ENCODE results near the gene ATP11A. TPM values are rescaled to one million over a fixed set of nuclear protein-coding genes. Genes with fewer than 3 reads are reported as not detected.

Gene ATP11A
- total and polyA plus RNA-seq, 7 donors: 0.69 to 22.9 (median 9.6) TPM

DNA sequence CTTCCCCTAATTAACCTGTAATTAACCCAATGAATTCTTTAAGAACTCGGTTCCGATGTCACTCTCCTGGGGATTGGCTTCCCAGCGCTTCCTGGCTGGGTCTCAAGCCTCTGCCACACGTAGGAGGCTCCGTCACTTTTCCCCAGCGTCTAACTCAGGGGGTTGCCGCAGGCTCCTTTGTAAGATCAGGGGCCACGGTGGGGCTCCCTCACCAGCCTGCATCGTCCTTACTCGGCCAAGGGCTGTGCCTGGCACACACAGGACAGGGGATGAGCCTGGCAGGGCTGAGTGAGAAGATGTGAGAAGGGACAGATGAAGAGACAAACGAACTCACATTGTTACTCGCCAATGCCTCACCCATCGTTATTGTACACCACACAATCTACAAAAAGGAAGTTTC, 20.9 kb upstream of the ATP11A start:
- TF ChIP-seq, protein P1, sequence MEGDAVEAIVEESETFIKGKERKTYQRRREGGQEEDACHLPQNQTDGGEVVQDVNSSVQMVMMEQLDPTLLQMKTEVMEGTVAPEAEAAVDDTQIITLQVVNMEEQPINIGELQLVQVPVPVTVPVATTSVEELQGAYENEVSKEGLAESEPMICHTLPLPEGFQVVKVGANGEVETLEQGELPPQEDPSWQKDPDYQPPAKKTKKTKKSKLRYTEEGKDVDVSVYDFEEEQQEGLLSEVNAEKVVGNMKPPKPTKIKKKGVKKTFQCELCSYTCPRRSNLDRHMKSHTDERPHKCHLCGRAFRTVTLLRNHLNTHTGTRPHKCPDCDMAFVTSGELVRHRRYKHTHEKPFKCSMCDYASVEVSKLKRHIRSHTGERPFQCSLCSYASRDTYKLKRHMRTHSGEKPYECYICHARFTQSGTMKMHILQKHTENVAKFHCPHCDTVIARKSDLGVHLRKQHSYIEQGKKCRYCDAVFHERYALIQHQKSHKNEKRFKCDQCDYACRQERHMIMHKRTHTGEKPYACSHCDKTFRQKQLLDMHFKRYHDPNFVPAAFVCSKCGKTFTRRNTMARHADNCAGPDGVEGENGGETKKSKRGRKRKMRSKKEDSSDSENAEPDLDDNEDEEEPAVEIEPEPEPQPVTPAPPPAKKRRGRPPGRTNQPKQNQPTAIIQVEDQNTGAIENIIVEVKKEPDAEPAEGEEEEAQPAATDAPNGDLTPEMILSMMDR (IDR thresholded peaks at IDR 0.05): no peak
- no peak for TF ChIP-seq POLR2A (IDR thresholded peaks at IDR 0.05)
- no peak for TF ChIP-seq POLR2AphosphoS5 (IDR thresholded peaks at IDR 0.05)
- TF ChIP-seq EP300 (IDR thresholded peaks at IDR 0.05): no peak
- no peak overlapping the region for H3K4me3 ChIP-seq
- H3K36me3 ChIP-seq: no peaks in the 10 kb centered on the region
- intact Hi-C loops (cut with DNase I): no loop called here
- no peaks in the 10 kb centered on the region for H3K9me3 ChIP-seq
- H3K27ac ChIP-seq: no peak overlapping the region
- peak; percentile 49 for DNase-seq
- no peaks in the 10 kb centered on the region for H3K27me3 ChIP-seq
- 86 to 89% methylated on average over 13 of the region's 13 CpGs for WGBS, 2 donors
- H3K4me1 ChIP-seq: no peaks in the 10 kb centered on the region

DNA sequence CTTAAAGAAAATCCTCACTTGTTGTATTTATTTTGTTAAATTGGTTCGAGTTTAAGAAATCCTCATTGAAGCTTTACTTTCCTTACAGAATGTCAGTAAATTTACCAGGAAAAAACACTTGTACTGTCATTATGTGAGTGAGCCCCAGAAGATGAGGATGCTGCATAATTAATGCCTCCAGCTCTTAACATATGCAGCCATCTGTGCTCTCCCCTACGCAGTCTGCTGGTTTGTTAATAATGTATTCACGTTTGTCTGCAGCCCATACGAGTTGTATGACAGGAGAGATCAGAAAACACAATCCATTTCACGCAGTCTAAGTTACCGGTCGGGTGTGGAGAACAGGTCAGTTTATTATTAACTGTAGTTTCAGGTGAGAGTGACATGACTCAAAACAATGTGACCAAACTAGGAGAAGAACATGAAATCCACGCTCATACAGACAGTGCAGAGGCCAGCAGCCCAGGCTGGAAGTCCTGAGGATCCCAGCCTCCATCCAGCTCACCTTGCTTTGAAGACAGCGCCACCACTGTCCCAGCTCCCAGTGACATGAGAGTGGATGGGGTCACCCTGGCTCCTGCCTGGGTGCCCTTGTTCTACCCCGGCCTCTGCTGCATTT, 19.8 kb upstream of the ATP11A start:
- peak; percentile 48 for DNase-seq
- 33 to 73% methylated on average over 10 of the region's 10 CpGs for WGBS, 2 donors
- Histone ChIP-seq H3K36me3 (no peaks in the 10 kb centered on the region), H3K27ac (no peak overlapping the region), H3K27me3 (no peaks in the 10 kb centered on the region), H3K9me3 (no peaks in the 10 kb centered on the region), H3K4me3 (no peak overlapping the region), H3K4me1 (peaks cover 0 to 4% (median 3%) of the 10 kb centered on the region in 4 donors)
- intact Hi-C loops (cut with DNase I): no loop called here
- no peak for TF ChIP-seq POLR2A (IDR thresholded peaks at IDR 0.05)
- TF ChIP-seq EP300 (IDR thresholded peaks at IDR 0.05): no peak
- TF ChIP-seq, protein P1 (IDR thresholded peaks at IDR 0.05): no peak
- no peak for TF ChIP-seq POLR2AphosphoS5 (IDR thresholded peaks at IDR 0.05)

DNA sequence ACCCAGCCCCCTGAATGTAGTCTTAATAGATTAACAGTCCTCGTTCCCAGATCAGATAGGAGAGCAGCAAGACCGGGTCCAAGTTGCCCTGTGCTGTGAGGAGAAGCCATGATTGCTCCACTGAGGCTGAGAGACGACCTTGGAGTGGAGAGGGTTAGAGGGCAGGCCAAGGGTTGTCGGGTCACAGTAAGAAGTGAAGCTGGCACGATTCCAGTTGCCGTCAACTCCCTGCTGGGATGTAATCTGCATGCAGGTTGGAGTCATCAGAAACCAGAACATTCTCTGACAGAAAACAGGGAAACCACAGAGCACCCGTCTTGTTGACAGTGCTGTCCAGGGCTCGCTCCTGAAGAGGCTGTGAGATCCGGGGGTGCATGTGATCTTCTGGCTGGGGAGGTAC, 19.0 kb upstream of the ATP11A start:
- no peaks in the 10 kb centered on the region for H3K9me3 ChIP-seq
- H3K27me3 ChIP-seq: no peaks in the 10 kb centered on the region
- 49 to 74% methylated on average over 9 of the region's 9 CpGs for WGBS, 2 donors
- TF ChIP-seq EP300 (IDR thresholded peaks at IDR 0.05): no peak
- no peak for TF ChIP-seq POLR2AphosphoS5 (IDR thresholded peaks at IDR 0.05)
- no peak for TF ChIP-seq POLR2A (IDR thresholded peaks at IDR 0.05)
- TF ChIP-seq, protein P1 (IDR thresholded peaks at IDR 0.05): no peak
- intact Hi-C loops (cut with DNase I): no loop called here
- H3K4me1 ChIP-seq: peaks cover 0 to 13% (median 9%) of the 10 kb centered on the region in 4 donors
- no peak overlapping the region for H3K4me3 ChIP-seq
- peak; percentile 45 for DNase-seq
- no peaks in the 10 kb centered on the region for H3K36me3 ChIP-seq
- H3K27ac ChIP-seq: no peak overlapping the region

DNA sequence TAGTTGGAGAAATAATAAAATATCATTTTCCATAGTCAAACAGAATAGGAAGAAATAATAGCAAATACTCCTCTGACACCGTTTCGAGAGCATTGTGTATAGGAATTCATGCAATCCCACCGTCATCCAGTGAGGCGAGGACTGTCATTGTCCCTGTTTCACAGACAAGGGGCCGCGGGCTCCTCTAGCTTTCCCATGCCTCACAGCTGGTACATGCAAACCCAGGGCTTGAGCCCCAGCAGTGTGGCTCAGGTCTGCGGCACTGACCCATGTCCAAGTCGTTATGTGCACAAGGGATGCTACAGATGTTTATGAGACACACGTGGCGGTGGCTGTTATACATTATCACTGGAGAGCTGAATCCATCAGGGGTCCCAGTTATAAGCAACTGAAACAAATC, 18.5 kb upstream of the ATP11A start:
- DNase-seq: peak; percentile 24
- H3K27me3 ChIP-seq: no peaks in the 10 kb centered on the region
- intact Hi-C loops (cut with DNase I): no loop called here
- H3K27ac ChIP-seq: no peak overlapping the region
- H3K4me3 ChIP-seq: no peak overlapping the region
- H3K9me3 ChIP-seq: no peaks in the 10 kb centered on the region
- TF ChIP-seq EP300 (IDR thresholded peaks at IDR 0.05) (no peak), POLR2AphosphoS5 (IDR thresholded peaks at IDR 0.05) (no peak), POLR2A (IDR thresholded peaks at IDR 0.05) (no peak)
- TF ChIP-seq, protein P1 (IDR thresholded peaks at IDR 0.05): no peak
- H3K36me3 ChIP-seq: no peaks in the 10 kb centered on the region
- WGBS, 2 donors: 88 to 91% methylated on average over 10 of the region's 10 CpGs
- H3K4me1 ChIP-seq: peaks cover 0 to 16% (median 9%) of the 10 kb centered on the region in 4 donors

All from sigmoid colon (tissue), 7 donors.